B cell (primary cell): ENCODE results near the gene NDOR1. TPM values are rescaled to one million over a fixed set of nuclear protein-coding genes. Genes with fewer than 3 reads are reported as not detected.

Source experiments
- ATAC-seq: fragments of 200-7000 bp; cut with Tn5 transposase; one replicate; pipeline ENCODE4 v1.10.0; 2021; ENCODE audit warnings: low read depth, mild to moderate bottlenecking, moderate number of reproducible peaks, moderate library complexity
- CTCF ChIA-PET: fragments of 350-600 bp; sonication (Branson Sonifier 250); formaldehyde crosslinking; loops from one replicate; lab custom pipeline; 2021; ENCODE audit warnings: antibody characterized with exemption, inconsistent platforms; lab: Charles Lee
- POLR2A ChIA-PET: fragments of 350-600 bp; sonication (Branson Sonifier 250); formaldehyde crosslinking; loops from one replicate; lab custom pipeline; 2021; ENCODE audit warnings: antibody characterized with exemption; lab: Charles Lee
- DNase-seq: peaks from one replicate; pipeline ENCODE4 v3.0.0; 2013
- H2AFZ ChIP-seq: 2 replicates; pipeline ENCODE4 v1.6.1; 2012; ENCODE audit warnings: mild to moderate bottlenecking, low read depth, low read length; ENCODE audit not compliant: insufficient read depth, poor library complexity, severe bottlenecking
- H3K27ac ChIP-seq, 2 donors: 1 replicate in 1 of 2; 2 replicates in 1 of 2; pipeline ENCODE4 v1.5.1; 2012 to 2013; ENCODE audit warnings: low read length in 2 of 2, mild to moderate bottlenecking in 2 of 2, moderate library complexity in 1 of 2
- H3K27me3 ChIP-seq, 4 experiments: fragments of 200-600 bp in 1 of 4; sonication (generic) in 1 of 4; replicated peaks in 1 of 4; 1 replicate in 2 of 4; 2 replicates in 2 of 4; pipeline versions ENCODE4 v1.6.1 to v1.7.0; 2013 to 2016; ENCODE audit warnings: low read length in 3 of 4, mild to moderate bottlenecking in 2 of 4, mixed read lengths in 1 of 4, moderate library complexity in 1 of 4; ENCODE audit not compliant: insufficient read depth in 4 of 4, control insufficient read depth in 3 of 4; ENCODE audit errors: control extremely low read depth in 1 of 4
- H3K36me3 ChIP-seq, 2 experiments: replicated peaks in 1 of 2; 1 replicate in 1 of 2; 2 replicates in 1 of 2; pipeline versions ENCODE4 v1.6.1 to v1.7.1; 2013; ENCODE audit warnings: low read length in 1 of 2; ENCODE audit not compliant: insufficient read depth in 2 of 2, control insufficient read depth in 1 of 2; ENCODE audit errors: control extremely low read depth in 1 of 2, extremely low read depth in 1 of 2
- H3K4me1 ChIP-seq, 2 donors: fragments of 200-600 bp in 1 of 2; sonication (generic) in 1 of 2; 1 replicate in 1 of 2; 2 replicates in 1 of 2; pipeline versions ENCODE4 v1.5.1 to v1.6.1; 2013 to 2017; ENCODE audit warnings: low read length in 2 of 2; ENCODE audit not compliant: control insufficient read depth in 2 of 2, insufficient read depth in 2 of 2
- H3K4me2 ChIP-seq: replicated peaks from 2 replicates; pipeline ENCODE3; 2012; ENCODE audit warnings: mild to moderate bottlenecking, low read depth, low read length; ENCODE audit not compliant: poor library complexity, severe bottlenecking
- H3K4me3 ChIP-seq, 5 experiments: fragments of 200-600 bp in 1 of 5; sonication (generic) in 1 of 5; 1 replicate in 3 of 5; 2 replicates in 2 of 5; pipeline versions ENCODE4 v1.5.1 to v1.7.0; 2011 to 2016; ENCODE audit warnings: low read length in 4 of 5, mild to moderate bottlenecking in 4 of 5, low read depth in 2 of 5, control low read depth in 1 of 5, moderate library complexity in 1 of 5; ENCODE audit not compliant: insufficient read depth in 1 of 5; ENCODE audit errors: control extremely low read depth in 1 of 5, extremely low read depth in 1 of 5
- H3K79me2 ChIP-seq: fragments of 200-600 bp; sonication (generic); one replicate; pipeline ENCODE4 v1.6.0; 2016; ENCODE audit warnings: low read length; ENCODE audit not compliant: control insufficient read depth, insufficient read depth
- H3K9ac ChIP-seq: fragments of 200-600 bp; sonication (generic); 2 replicates; pipeline ENCODE4 v1.6.1; 2017; ENCODE audit warnings: mild to moderate bottlenecking, low read length, moderate library complexity
- H3K9me3 ChIP-seq, 3 donors: one replicate each; pipeline versions ENCODE4 v1.6.1 to v1.7.1; 2013; ENCODE audit warnings: low read length in 2 of 3; ENCODE audit not compliant: control insufficient read depth in 2 of 3, insufficient read depth in 1 of 3; ENCODE audit errors: control extremely low read depth in 1 of 3
- H4K20me1 ChIP-seq: 2 replicates; pipeline ENCODE4 v1.6.0; 2012; ENCODE audit warnings: mild to moderate bottlenecking, low read length; ENCODE audit not compliant: insufficient read depth, control insufficient read depth, poor library complexity, severe bottlenecking
- H3K27ac Mint-ChIP-seq: one replicate; pipeline ENCODE4 v1.8.0; 2021; ENCODE audit warnings: mixed read lengths
- H3K27me3 Mint-ChIP-seq: one replicate; pipeline ENCODE4 v1.8.0; 2021; ENCODE audit warnings: mixed read lengths
- H3K4me1 Mint-ChIP-seq: one replicate; pipeline ENCODE4 v1.8.0; 2021; ENCODE audit warnings: mixed read lengths
- H3K4me3 Mint-ChIP-seq: one replicate; pipeline ENCODE4 v1.8.0; 2021; ENCODE audit warnings: mixed read lengths
- H3K9me3 Mint-ChIP-seq: one replicate; pipeline ENCODE4 v1.8.0; 2022; ENCODE audit warnings: mixed read lengths; ENCODE audit not compliant: insufficient read depth
- CTCF ChIP-seq: fragments of 200-600 bp; IDR thresholded peaks from one replicate; pipeline ENCODE4 v1.8.0; 2022; ENCODE audit warnings: antibody characterized with exemption, mild to moderate bottlenecking
- EZH2 ChIP-seq: IDR thresholded peaks from 2 replicates; pipeline ENCODE4 v1.6.1; 2012; ENCODE audit warnings: borderline replicate concordance, low read depth, mild to moderate bottlenecking, moderate library complexity, low read length; ENCODE audit not compliant: insufficient read depth, poor library complexity, severe bottlenecking
- WGBS: methylation state at CpG from one replicate; pipeline ENCODE4 v1.1.5; 2013; ENCODE audit warnings: missing lambda C conversion rate; ENCODE audit not compliant: insufficient coverage; 5-methylcytosine and 5-hydroxymethylcytosine counted together
- intact Hi-C: fragments of 100-400 bp; cut with micrococcal nuclease; formaldehyde crosslinking; loops from one replicate; pipeline ENCODE4 v1.10.0; 2022
- polyA plus RNA-seq: library from polyadenylated mRNA; depleted of rRNA; stranded (reverse); fragments of >200 nt; gene quantifications from 2 replicates; pipeline ENCODE4 v1.2.3, GENCODE V29; 2012
- total RNA-seq, 2 donors: library from RNA; stranded (reverse); fragments of 120-200 nt in 1 of 2; gene quantifications; 1 replicate in 1 of 2; 2 replicates in 1 of 2; pipeline versions ENCODE4 v1.2.3 to v1.2.4, GENCODE V29; 2013 to 2022

Gene NDOR1
- total and polyA plus RNA-seq, 2 donors (not counting 1 experiment from before 2014, with no cell fraction given), result 36.4 to 40.9 TPM

- ATAC-seq, result no peak
- Histone ChIP-seq H3K36me3 (peaks cover 0 to 49% of the 10 kb centered on the region in 2 experiments), H2AFZ (peak overlapping the region; percentile 88), H3K9ac (peak overlapping the region; percentile 94), H3K4me3 (peak overlapping the region; percentile 50 to 99 (median 98)), H3K27ac (peak overlapping the region; percentile 78 to 90), H3K27me3 (no peaks in the 10 kb centered on the region), H4K20me1 (peaks cover 61% of the 10 kb centered on the region), H3K79me2 (peaks cover 78% of the 10 kb centered on the region), H3K9me3 (peaks cover 0 to 3% (median 0%) of the 10 kb centered on the region in 3 donors), H3K4me2 (peak overlapping the region; percentile 95), H3K4me1 (peaks cover 26 to 40% of the 10 kb centered on the region in 2 donors)
- Mint-ChIP-seq H3K9me3 (no peaks in the 10 kb centered on the region), H3K27me3 (no peaks in the 10 kb centered on the region), H3K4me3 (peak overlapping the region; percentile 96), H3K27ac (peak overlapping the region; percentile 95), H3K4me1 (peaks cover 36% of the 10 kb centered on the region)
- TF ChIP-seq CTCF, result no peak
- no peak for TF ChIP-seq EZH2
- ChIA-PET POLR2A (interaction anchor here (1.1 to 2.7 kb wide), 6 partner anchors 11 to 89 kb away, joined by 3 to 21 read pairs (median 8); partner anchors contain the start of genes RNF208 and TOR4A), CTCF (interaction anchor here (1.1 to 4.0 kb wide), 8 partner anchors 9 to 99 kb away, joined by 3 to 42 read pairs (median 8); partner anchors contain the start of genes CYSRT1, RNF224, TPRN and TUBB4B)
- under 1% methylated on average over 30 of the region's 31 CpGs for WGBS
- intact Hi-C loops, result loop anchor here (1.0 to 5.0 kb wide), 6 partner anchors 12 to 61 kb away; partner anchors contain the start of genes NDOR1, RNF224, TMEM203 and TPRN
- no peak for DNase-seq
Measured at GRCh38 chr9:137188086-137188489, 17.4 kb upstream of the NDOR1 start.
